HUDEP-2 (cell line): Measurements from ENCODE around the gene CDKN2B.
"Not testable (repeated sequence)": the region's sequence is repeated elsewhere in the genome, so short reads cannot be mapped to it uniquely, and the experiment has no call there.

Experiments
- DNase-seq, 76 experiments: peaks; one replicate each; lab custom pipeline; 2025; ENCODE audit not compliant: unreplicated experiment in 76 of 76; lab: John Stamatoyannopoulos, UW

CDKN2B gene

GRCh38 chr9:21972361-21972760, 36.7 kb downstream of the CDKN2B start:
- no peak for DNase-seq

DNA sequence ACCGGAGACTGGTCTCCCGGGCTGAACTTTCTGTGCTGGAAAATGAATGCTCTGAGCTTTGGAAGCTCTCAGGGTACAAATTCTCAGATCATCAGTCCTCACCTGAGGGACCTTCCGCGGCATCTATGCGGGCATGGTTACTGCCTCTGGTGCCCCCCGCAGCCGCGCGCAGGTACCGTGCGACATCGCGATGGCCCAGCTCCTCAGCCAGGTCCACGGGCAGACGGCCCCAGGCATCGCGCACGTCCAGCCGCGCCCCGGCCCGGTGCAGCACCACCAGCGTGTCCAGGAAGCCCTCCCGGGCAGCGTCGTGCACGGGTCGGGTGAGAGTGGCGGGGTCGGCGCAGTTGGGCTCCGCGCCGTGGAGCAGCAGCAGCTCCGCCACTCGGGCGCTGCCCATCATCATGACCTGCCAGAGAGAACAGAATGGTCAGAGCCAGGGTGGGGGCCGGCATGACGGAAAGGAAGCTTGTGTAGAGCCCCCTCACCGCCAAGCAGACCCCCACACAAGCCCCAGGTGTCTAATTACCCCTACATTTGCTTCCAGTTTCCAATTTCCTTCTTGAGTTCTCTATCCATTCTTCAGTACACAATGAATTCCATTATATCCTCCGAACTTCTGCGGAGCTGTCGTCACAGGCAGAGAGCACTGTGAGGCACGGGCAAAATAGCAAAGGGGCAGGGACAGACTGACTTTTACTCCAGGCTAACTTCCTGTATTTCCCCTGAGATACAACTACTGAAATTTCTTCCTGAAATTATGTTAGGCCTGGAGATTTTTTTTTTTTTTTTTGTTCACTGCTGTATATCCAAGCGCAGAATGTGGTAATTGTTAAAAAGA, 38.1 kb downstream of the CDKN2B start:
- DNase-seq, result no peak

- no peak for DNase-seq
These were observed 38.9 kb downstream of the CDKN2B start for GRCh38 chr9:21969951-21970799.

DNA sequence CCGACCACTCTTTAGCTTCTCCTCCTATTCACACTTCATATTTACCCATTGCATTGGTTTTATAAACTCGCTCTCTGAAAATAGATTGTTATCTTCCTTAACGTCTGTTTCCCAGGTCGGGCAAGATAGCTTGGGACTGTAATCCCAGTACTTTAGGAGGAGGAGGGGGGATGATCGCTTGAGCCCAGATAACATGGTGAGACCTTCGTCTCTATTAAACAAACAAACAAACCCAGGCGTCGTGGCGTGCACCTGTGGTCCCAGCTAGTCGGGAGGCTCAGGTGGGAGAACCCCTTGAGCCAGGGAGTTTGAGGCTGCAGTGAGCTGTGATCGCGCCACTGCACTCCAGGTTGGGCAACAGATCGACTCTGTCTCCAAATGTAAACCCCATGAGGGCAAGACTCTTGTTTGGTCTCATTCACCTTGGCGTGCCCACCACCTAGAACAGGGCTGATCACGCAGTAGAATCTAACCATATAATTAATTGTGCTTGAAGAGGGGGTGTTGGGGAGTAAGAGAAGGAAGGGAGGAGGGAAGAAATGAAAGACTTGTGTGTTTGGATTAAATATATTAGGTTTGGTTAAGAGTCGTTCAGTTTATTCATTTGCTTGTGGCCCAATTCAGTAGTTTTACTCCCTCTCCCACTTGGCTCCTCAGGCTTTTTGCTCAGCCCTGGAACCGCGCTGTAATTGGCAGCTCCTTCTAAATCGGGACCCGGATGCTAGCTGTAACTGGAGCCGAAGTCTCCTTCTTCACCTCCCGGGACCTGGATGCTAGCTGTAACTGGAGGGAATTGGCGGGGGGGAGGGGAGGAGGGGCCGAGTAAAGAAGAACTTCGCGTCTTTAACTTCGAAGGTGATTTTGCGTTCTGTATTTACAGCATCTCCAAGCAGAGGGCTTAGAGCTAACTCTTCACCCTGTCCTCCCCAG, 39.8 kb downstream of the CDKN2B start:
- DNase-seq, result no peak

DNA sequence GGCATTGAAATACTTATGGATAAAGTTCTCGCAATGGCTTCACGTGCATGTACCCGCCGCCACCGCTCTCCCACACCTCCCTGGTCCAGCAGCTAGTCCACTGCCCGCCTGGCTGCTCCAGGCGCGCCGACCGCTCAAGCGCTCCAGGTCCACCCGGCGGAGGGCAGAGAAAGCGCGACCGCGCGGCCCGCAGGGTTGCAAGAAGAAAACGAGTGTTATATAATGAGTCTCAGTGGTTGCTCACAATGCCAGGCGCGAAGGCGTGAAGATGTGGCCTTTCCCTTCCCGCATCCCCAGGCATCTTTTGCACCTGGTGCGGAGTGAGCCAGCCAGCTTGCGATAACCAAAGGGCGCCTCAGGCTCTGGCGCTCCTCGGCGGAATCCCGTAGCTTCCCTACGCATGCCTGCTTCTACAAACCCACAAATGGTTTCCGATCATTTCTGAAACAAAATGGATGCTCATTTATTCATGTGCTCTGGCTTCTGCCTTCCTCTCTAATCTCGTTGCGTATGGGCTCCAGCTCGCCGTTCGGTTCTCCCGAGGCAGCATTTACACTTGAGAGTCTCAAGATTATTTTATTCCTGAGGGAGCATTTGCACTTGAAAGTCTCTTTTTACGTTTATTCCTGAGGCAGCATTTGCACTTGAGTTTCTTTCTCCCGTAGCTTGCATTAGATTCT, 40.6 kb downstream of the CDKN2B start:
- DNase-seq, result no peak

GRCh38 chr9:21967702-21968101, 41.4 kb downstream of the CDKN2B start:
- no peak for DNase-seq

GRCh38 chr9:21967169-21967568, 41.9 kb downstream of the CDKN2B start:
- no peak for DNase-seq

DNA sequence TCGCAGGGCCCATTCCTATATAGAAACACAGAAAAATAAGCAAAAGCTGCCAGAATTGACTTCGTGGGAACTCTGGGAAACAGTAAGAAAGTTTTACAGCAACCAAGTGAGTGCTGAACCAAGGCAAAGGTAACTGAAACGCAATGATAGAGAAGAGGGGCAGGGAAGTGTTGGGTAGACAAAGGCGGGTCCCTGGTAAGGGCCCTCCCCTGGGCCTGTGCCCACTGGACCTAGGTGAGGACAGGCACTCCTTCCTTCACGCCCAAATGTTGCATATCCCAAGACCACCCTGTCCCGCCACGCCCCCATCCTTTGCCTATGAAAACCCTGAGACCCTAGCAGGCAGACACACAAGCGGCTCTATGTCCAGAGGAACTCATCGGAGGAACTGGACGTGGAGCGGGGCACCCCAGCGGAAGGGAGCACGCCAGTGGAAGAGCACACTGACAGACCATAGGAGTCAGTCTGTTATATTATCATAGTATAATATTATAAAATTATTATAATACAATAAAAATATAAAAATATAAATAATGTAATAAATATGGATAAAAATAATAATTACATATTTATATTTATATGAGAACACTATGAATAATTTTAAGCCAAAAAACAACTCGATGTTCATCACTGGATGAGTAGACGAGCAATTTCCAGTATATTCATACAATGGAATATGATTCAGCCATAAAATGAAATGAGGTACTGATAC, 42.8 kb downstream of the CDKN2B start:
- peak in 1 of 76 experiments; percentile 27 for DNase-seq

GRCh38 chr9:21965401-21965951, 43.6 kb downstream of the CDKN2B start:
- peak in 69 of 76 experiments; percentile 32 to 85 (median 69) for DNase-seq

GRCh38 chr9:21964925-21965385, 44.1 kb downstream of the CDKN2B start:
- DNase-seq, result peak in 72 of 76 experiments; percentile 18 to 85 (median 70)

DNA sequence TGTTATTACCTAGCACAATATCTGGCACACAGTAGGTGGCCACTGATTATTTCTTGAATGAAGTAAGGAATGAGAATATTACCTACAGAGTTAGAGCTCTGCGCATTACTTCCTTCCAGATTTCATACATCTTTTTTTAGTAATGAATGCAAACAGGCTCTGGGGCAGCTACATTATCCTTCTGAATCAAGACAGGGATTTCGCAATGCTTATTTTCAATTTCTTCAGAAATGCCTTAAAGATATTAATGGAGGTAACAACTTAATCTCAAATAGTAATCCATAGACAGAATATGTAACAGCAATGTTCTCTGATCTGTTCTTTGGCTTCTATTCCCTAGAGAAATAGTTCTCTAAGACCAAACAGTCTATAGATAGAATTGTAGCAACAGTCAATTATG, 47.5 kb downstream of the CDKN2B start:
- DNase-seq, result no peak

GRCh38 chr9:21959268-21959667, 49.8 kb downstream of the CDKN2B start:
- DNase-seq, result not testable (repeated sequence)

GRCh38 chr9:21958833-21959232, 50.3 kb downstream of the CDKN2B start:
- DNase-seq, result no peak
